Neural crest cell (in vitro differentiated cells): ENCODE measurements around the gene PRKN. TPM values are rescaled to one million over a fixed set of nuclear protein-coding genes. Genes with fewer than 3 reads are reported as not detected.

Experiments used
- DNase-seq: peaks from one replicate; pipeline ENCODE4 v3.0.0; 2021; ENCODE audit warnings: low read depth, mixed read lengths, low spot score
- H3K27ac Mint-ChIP-seq: one replicate; pipeline ENCODE4 v1.8.0; 2021; ENCODE audit warnings: mild to moderate bottlenecking, mixed read lengths; ENCODE audit not compliant: unreplicated experiment
- H3K27me3 Mint-ChIP-seq: 2 replicates; pipeline ENCODE4 v1.8.0; 2021; ENCODE audit warnings: low read depth, mild to moderate bottlenecking, mixed read lengths
- H3K36me3 Mint-ChIP-seq: 2 replicates; pipeline ENCODE4 v1.8.0; 2021; ENCODE audit warnings: low read depth, mild to moderate bottlenecking, mixed read lengths
- H3K4me1 Mint-ChIP-seq: 2 replicates; pipeline ENCODE4 v1.8.0; 2021; ENCODE audit warnings: mixed read lengths
- H3K4me3 Mint-ChIP-seq: one replicate; pipeline ENCODE4 v1.8.0; 2021; ENCODE audit warnings: mild to moderate bottlenecking, mixed read lengths
- H3K9me3 Mint-ChIP-seq: 2 replicates; pipeline ENCODE4 v1.8.0; 2021; ENCODE audit warnings: mixed read lengths
- CTCF ChIP-seq: fragments of 200-600 bp; sonication (generic); conservative IDR thresholded peaks from 2 replicates; pipeline ENCODE4 v1.5.0; 2021; ENCODE audit warnings: antibody characterized with exemption, mild to moderate bottlenecking
- total RNA-seq: library from RNA; stranded (reverse); gene quantifications from 2 replicates; pipeline ENCODE4 v1.2.1, GENCODE V29; 2021

Gene PRKN
- total RNA-seq, 1 donor from 2014 or later, result 3.2 TPM

GRCh38 chr6:161843066-161843465 lies 884.5 kb downstream of the PRKN start:
- Mint-ChIP-seq H3K9me3 (no peaks in the 10 kb centered on the region), H3K4me3 (no peak overlapping the region), H3K27ac (no peak overlapping the region), H3K27me3 (no peaks in the 10 kb centered on the region), H3K36me3 (no peaks in the 10 kb centered on the region), H3K4me1 (peaks cover 15% of the 10 kb centered on the region)
- no peak for TF ChIP-seq CTCF
- DNase-seq, result no peak

- peaks cover 9% of the 10 kb centered on the region for H3K4me1 Mint-ChIP-seq
- H3K27ac Mint-ChIP-seq, result no peak overlapping the region
- no peak for TF ChIP-seq CTCF
- no peaks in the 10 kb centered on the region for H3K36me3 Mint-ChIP-seq
- no peak overlapping the region for H3K4me3 Mint-ChIP-seq
- DNase-seq, result no peak
- H3K9me3 Mint-ChIP-seq, result no peaks in the 10 kb centered on the region
- no peaks in the 10 kb centered on the region for H3K27me3 Mint-ChIP-seq
Measured at GRCh38 chr6:161840380-161840779, 887.2 kb downstream of the PRKN start.

GRCh38 chr6:161838306-161839035 lies 889.1 kb downstream of the PRKN start:
- Mint-ChIP-seq H3K27me3 (no peaks in the 10 kb centered on the region), H3K9me3 (no peaks in the 10 kb centered on the region), H3K4me1 (peaks cover 9% of the 10 kb centered on the region), H3K4me3 (no peak overlapping the region), H3K27ac (peak overlapping the region; percentile 24), H3K36me3 (no peaks in the 10 kb centered on the region)
- no peak for DNase-seq
- TF ChIP-seq CTCF, result no peak

- Mint-ChIP-seq H3K27ac (no peak overlapping the region), H3K9me3 (no peaks in the 10 kb centered on the region), H3K4me3 (no peak overlapping the region), H3K27me3 (no peaks in the 10 kb centered on the region), H3K4me1 (peaks cover 9% of the 10 kb centered on the region), H3K36me3 (no peaks in the 10 kb centered on the region)
- no peak for DNase-seq
- no peak for TF ChIP-seq CTCF
Measured at GRCh38 chr6:161837854-161838253, 889.7 kb downstream of the PRKN start.

GRCh38 chr6:161837449-161837735 lies 890.2 kb downstream of the PRKN start:
- no peak for DNase-seq
- H3K9me3 Mint-ChIP-seq, result no peaks in the 10 kb centered on the region
- no peak for TF ChIP-seq CTCF
- no peaks in the 10 kb centered on the region for H3K27me3 Mint-ChIP-seq
- no peak overlapping the region for H3K27ac Mint-ChIP-seq
- peaks cover 9% of the 10 kb centered on the region for H3K4me1 Mint-ChIP-seq
- no peaks in the 10 kb centered on the region for H3K36me3 Mint-ChIP-seq
- no peak overlapping the region for H3K4me3 Mint-ChIP-seq
